GM21619 (cell line): ENCODE results near the gene CRHBP.
"Not testable (repeated sequence)": the region's sequence is repeated elsewhere in the genome, so short reads cannot be mapped to it uniquely, and the experiment has no call there.

ENCODE experiments used
- ATAC-seq: cut with Tn5 transposase; IDR thresholded peaks from one replicate; pipeline ENCODE4 v1.9.1; 2021; ENCODE audit not compliant: unreplicated experiment

CRHBP gene, protein sequence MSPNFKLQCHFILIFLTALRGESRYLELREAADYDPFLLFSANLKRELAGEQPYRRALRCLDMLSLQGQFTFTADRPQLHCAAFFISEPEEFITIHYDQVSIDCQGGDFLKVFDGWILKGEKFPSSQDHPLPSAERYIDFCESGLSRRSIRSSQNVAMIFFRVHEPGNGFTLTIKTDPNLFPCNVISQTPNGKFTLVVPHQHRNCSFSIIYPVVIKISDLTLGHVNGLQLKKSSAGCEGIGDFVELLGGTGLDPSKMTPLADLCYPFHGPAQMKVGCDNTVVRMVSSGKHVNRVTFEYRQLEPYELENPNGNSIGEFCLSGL

DNA sequence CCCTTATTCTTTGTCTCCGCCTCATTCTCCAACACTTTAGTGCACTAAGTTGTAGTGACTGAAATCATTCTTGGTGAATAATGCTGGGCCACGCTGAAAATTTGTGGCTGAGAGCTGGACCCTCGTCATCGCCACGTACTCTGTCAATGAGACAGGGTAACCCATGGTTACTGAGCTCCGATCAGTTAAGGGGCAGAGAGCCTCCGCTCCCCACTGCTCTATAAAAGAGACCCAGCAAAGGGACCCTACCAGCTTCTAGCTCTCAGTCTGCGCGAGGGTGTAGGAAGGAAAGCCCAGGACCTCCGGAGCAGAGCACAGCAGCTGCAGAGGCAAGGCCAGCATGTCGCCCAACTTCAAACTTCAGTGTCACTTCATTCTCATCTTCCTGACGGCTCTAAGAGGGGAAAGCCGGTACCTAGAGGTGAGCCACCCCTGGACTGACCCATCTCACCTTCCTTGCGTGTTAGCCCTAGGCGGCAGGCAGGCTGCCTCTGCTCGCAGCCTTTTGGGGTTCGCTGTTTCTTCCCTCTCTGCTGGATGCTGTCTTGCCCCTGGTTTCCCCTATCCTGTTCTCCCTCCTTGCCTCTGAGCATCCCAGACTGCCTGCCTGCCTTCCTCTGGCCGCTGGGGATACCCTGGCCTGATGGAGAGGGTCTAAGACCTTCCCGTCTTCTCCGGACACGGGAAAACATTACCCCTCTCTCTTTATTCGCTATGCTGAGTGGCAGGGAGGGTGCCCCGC lies at the start of gene CRHBP:
CRHBP (plus strand) TSS at position 251 of the 742 bp plus-strand sequence; CDS start at position 341, 90 bp downstream.
- no peak for ATAC-seq

DNA sequence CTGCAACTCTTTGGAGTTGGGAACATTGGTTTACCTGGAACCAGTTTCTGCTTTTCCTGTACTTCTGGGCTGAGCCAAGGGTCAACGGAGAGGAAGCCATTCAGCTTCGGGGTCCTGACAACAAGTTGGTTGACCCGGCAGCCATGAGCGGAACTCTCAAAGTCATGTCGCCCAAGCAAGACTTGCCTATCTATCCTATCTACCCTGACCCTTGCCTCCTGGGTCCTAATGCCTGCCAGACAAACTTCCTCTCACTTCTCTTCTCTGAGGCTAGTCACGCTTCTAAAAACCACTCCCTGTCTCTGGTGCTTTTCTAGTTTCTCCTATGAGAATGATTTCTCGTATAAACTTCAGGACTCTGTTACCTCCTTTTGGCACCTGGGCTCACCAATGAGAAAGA lies 44.7 kb upstream of the CRHBP start:
- no peak for ATAC-seq

DNA sequence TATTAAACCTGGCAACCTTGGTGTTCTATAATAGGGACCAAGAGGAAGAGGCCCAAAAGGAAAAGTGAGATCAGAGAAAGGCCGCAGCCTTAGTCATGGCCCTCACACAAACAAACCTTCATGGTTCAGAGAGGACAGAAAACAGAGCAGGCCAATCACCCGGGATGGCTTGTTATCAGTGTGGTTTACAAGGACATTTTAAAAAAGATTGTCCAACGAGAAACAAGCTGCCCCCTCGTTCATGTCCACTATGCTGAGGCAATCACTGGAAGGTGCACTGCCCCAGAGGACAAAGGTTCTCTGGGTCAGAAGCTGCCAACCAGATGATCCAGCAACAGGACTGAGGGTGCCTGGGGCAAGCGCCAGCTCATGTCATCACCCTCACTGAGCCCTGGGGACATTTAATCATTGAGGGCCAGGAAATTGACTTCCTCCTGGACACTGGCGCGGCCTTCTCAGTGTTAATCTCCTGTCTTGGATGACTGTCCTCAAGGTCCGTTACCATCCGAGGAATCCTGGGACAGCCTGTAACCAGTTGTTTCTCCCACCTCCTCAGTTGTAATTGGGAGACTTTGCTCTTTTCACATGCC lies 42.4 kb upstream of the CRHBP start:
- ATAC-seq: not testable (repeated sequence)

DNA sequence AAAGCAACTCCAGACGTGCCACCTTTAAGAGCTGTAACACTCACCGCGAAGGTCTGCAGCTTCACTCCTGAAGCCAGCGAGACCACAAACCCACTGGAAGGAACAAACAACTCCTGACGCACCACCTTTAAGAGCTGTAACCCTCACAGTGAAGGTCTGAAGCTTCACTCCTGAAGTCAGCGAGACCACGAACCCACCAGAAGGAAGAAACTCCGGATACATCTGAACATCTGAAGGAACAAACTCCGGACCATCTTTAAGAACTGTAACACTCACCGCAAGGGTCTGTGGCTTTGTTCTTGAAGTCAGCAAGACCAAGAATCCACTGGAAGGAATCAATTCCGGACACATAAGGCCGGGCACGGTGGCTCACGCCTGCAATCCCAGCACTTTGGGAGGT lies 38.2 kb upstream of the CRHBP start:
- not testable (repeated sequence) for ATAC-seq

DNA sequence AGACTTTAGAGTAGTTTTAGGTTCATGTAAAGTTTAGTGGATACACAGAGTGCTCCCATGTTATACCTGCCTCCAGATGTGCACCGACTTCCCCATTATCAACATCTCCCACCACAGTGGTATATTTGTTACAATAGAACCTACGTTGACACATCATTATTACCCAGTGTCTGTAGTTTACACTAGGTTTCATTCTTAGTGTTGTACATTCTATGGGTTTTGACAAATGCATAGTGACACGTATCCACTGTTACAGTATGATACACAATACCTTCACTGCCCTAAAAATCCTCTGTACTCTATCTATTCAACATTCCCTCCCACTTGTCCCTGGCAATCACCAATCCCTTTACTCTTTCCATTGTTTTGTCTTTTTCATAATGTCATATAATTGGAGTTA lies 34.3 kb upstream of the CRHBP start:
- ATAC-seq: no peak

DNA sequence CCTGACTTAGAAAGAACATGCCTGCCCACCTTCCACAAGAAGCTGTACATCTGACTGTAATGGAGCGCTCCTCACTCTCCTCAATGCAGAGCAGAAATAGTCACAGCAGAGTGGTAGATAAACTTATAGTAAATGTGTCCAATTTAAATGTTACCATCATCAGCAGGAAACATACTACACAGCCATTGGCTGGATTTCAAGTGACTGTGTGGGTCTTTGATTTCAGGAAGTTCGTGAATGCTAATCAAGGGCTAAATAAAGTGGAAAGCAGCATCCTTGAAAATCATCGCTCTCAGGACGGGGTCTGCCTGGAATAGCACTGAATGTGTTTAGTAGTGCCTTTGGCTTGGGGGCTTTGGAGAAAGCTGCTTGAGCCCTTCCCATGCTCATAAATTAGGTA lies 32.4 kb upstream of the CRHBP start:
- no peak for ATAC-seq

DNA sequence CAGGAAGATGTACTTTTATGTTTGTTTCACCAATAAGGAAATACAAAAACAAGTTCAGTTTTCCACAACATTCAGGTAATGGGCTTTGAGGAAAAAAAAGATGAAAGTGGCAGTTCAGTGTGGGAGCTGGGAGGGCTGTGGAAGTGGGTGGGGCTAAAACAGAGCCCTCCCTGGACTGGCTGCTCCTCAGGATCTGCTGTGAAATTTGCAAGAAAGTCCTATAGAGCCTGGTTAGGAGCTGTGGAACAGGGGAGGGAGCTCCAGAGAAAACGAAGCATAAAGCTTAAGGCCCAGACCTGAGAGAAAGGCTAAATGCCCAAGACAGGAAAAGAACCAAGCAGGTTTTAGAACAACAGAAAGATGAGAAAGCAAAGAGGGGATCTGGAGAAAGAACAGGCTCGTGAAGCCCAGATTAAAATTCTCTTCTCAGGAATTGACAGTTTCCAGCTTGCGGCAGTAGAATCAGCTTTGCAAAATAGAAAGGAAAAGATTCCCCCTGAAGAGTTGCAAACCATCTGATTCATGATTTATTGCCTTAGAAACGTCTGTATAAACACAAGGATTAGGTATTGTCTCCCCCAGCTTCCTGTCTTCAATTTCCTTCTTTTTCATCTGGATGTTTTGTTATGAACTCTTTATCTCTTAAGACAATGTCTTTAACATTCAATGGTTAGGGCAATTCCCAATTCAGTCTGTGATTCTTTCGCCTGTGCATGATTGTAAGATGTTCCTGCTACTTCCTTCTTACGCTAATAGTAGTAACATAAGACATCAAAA lies 26.3 kb upstream of the CRHBP start:
- no peak for ATAC-seq

DNA sequence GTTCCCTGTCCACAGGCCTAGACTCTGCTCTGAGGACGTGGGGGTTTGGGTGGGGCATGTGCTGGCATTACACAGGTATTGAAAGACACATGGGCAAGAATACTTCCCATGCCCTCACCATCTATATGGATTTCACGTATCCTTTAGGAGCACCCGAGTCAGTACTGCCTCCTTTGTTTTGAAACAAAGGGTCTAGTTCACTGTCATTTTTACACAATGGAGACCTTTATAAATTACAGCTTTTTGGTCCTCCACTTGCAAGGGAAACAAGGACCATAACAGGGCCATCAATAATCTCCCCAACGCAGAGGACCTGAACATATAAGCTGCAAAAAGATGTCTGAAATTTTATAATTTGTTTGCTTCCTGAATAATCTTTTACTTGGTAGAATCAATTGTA lies 24.9 kb upstream of the CRHBP start:
- ATAC-seq: no peak

DNA sequence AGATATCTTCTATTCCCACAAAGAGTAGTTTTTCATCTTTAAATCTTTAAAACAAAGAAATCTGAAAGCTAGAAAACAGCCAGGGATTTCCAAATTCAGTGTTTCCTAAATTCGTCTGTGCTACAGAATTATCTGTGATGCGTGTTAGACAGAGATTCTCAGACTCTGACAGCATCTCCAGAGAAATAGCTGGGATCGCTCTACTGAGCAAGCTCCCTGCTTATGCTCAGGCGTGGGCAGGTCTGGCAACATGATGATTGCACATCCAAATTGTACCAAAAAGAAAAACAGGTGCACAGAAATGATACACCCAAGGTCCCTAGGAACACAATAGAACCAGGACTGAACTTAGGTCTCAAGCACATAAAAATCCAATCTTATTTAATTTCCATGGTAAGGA lies 22.8 kb upstream of the CRHBP start:
- ATAC-seq: no peak

DNA sequence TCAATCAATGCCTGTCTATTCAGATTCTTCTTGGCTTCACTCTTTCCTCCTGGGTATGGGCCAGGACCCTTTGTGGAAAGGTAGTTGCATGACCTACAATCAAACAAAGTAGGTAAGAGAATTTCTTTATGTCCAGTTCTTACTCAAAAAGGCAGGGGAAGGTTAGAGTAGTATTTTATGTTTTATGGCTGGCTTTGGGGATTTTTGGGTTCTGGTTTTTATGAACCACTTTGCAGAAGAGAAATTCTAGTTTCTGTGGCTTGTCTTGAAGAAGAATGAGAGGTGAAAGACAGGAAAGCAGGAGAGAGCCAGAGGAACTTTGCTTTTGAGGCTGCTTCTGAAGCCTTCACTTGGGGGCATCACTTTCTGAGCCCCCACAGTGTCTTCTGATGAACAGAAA lies 14.7 kb upstream of the CRHBP start:
- no peak for ATAC-seq

DNA sequence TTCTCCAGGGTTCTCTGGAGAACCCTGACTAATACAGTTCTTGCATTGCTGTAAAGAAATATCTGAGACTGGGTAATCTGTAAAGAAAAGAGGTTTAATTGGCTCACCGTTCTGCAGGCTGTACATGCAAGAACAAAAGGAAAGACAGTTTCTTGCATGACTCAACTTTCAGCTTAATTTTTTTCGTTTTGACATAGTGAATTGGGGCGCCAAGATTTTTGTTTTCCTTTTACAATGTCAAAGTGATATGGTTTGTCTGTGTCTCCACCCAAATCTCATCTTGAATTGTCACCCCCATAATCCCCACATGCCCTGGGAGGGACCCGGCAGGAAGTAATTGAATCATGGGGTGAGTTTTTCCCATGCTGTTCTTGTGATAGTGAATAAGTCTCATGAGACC lies 11.8 kb upstream of the CRHBP start:
- ATAC-seq: no peak

DNA sequence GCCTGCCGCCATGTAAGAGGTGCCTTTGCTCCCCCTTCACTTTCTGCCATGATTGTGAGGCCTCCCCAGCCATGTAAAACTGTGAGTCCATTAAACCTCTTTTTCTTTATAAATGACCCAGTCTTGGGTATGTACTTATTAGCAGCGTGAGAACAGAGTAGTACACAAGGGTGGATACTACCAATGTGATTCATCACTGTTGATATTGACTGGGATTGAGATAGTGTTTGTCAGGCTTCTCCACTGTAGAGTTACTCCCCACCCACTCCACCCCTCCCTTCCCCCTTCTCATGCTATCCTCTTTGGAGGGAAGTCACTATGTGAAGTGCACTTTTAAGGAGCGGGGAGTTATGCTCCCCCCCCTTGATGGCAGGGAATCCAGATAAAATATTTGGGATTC lies 11.4 kb upstream of the CRHBP start:
- ATAC-seq: no peak

DNA sequence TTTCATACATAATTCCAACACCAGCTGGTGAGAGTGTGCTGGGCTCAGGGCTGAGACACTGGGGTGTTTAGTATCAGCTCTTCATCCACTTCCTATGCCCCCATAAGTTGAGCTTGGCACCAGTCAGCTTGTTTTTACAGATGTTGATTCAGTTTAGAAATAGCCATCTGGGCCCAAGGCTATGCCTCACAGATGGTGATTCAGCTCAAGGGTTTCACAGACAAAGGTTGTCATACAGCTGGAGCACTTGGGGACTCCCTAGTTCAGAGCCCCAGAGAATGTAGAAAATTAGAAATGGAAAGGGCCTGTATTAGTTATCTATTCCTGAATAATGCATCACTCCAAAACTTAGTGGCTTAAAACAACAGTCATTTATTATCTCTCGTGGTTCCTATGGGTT lies 10.3 kb upstream of the CRHBP start:
- ATAC-seq: no peak

DNA sequence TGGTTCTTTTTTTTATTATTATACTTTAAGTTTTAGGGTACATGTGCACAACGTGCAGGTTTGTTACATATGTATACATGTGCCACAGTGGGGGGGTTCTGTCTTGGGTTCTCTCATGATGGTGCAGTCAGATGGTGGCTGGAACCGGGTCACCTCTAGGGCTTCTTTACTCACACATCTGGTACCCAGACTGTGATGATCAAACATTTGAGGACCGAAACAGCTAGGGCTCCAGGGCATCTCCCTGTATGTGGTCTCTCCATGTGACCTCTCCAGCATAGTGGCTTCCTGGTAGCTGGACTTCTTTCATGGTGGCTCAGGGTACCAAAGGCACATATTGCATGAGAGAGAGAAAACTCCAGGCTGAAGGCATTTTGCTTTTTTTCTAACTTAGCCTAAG lies 9.8 kb upstream of the CRHBP start:
- ATAC-seq: no peak

DNA sequence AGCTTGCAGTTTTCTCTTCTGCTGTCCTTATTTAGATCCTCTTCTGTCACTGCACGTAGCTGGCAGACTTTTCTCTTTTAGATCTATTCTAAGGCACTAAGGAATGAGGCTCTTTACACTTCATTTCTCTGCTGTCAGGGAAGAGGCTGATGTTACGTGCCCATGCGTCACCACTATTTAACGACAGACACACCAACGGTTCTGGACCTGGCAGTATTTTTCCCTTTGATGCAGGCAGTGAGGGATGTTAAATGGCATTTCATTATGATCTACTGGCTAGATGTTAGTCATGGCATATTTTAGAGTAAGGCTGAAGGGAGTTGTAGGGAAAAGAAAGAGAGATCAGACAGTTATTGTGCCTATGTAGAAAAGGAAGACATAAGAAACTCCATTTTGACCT lies 8.2 kb upstream of the CRHBP start:
- ATAC-seq: no peak

DNA sequence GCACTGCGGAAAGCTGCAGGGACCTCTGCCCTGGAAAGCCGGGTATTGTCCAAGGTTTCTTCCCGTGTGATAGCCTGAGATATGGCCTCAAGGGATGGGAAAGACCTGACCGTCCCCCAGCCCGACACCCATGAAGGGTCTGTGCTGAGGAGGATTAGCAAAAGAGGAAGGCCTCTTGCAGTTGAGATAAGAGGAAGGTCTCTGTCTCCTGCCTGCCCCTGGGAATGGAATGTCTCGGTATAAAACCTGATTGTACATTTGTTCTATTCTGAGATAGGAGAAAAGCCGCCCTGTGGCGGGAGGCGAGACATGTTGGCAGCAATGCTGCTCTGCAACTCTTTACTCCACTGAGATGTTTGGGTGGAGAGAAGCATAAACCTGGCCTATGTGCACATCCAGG lies 7.6 kb upstream of the CRHBP start:
- ATAC-seq: not testable (repeated sequence)

DNA sequence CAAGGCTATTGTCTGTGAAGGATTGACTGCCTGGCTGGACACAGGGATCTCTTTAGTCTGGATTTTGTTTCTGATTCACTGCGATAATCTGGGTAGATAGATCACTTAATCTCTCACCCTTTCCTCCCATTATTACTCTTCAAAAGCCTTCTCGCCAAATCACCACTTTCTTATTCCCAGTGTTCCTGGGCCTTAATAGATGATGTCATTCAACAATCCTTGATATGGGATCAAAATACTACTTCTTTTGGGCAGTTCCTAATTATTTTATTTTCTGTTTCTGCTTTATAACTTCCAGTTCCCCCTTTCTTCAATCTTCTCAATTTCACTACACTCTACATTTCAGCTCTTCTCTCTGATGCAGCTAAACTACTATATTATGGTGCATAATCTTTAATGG lies 6.8 kb upstream of the CRHBP start:
- ATAC-seq: no peak

DNA sequence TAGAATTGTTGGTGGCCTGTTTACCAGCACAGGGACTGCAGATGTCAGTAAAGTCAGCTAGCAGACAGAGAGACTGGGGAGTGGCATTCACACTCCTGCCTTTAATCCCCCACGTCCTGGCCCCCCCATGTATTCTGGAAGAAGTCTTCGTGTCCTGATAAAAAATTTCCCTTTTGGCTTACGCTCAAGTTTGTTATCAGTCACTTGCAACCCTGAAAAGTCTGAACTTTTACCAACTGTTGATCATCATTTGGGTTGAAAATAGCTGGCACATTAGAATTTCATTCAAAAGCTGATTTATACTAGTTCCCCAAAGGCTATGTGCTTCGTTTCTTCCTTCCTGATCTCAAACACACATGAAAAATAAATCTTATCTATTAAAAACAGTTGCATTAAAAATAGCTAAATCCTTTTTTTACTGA lies 5.8 kb upstream of the CRHBP start:
- ATAC-seq: no peak

DNA sequence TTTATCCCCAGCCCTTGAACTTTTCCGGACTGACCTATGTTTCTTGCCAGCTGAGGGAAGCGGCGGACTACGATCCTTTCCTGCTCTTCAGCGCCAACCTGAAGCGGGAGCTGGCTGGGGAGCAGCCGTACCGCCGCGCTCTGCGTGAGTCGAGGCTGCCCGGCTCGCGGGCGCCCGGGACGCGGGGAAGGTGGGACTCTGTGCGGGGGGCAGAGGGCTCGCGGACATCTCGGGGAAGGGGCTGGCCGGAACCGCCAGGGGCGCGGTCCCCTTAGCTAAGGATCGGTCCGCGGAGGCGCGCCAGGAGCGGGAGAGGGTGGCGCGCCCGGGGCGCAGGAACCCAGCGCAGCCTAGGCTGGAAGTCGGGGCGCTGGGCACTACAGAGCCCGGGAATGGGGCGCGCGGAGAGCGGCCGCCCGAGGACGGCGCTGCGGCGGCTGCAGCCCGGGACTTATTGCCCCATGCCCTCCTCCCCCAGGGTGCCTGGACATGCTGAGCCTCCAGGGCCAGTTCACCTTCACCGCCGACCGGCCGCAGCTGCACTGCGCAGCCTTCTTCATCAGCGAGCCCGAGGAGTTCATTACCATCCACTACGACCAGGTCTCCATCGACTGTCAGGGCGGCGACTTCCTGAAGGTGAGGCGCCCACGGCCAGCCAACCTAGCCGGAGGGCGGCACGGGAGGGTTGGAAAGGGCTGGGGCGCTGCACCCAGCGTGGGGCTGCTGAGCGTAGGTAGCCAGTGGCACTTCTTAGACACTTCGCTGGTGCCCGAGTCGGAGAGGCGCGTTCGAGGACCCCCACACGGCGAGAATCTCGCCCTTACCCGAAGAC lies 922 bp downstream of the CRHBP start:
- ATAC-seq: no peak

DNA sequence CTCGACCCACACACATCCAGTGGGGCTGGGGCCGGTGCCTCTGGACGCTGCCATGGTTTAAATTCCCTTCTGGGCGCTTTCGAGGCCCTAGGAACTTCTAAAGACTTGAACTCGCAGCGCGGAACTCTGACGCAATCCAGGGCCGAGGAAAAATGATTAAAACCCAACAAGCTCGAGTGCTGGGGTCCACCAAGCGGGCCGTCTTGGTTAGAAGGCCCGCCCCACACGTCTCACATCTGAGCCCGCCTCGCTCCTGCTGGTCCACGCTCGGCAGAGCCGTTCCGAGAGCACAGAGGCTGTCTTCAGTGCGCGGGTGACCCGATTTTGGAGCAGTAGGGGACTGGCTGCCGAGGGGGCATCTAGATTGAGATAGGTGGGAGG lies 1.5 kb downstream of the CRHBP start:
- ATAC-seq: no peak

DNA sequence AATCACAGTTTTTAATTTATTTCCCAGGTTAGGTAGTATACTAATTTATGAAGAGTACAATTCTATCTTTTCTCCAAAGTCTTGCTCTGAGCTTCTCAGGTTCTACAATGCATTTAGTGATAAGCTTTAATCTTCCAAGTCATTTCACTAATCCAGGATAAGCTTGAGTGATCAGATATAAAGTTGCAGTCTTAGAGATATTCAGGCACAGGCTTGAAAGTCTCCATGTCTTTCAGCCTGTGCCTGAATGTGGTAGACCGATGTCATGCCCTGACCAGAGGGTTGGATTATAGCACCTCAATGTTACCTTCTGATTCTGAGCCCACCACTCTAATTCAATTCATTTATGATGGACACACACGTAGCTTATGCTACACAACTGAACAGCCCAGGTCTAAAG lies 3.2 kb downstream of the CRHBP start:
- no peak for ATAC-seq
